ENCODE results near the gene SCYL1. TPM values are rescaled to one million over a fixed set of nuclear protein-coding genes. Genes with fewer than 3 reads are reported as not detected.

SCYL1 gene
- total RNA-seq, 2 donors from 2014 or later: 59.2 to 84.1 TPM

- peak overlapping the region; percentile 66 for H3K4me3 ChIP-seq
- no peak for TF ChIP-seq CTCF (IDR thresholded peaks at IDR 0.05)
- intact Hi-C loops (cut with DNase I): no loop called here
- peaks cover 9% of the 10 kb centered on the region for H3K36me3 ChIP-seq
- H3K27me3 ChIP-seq: no peaks in the 10 kb centered on the region
- H3K27ac ChIP-seq: peak overlapping the region; percentile 99
- no peak for DNase-seq
- H3K9ac ChIP-seq (ENCODE audit: low read depth in 2 of 2, low read length in 2 of 2): peak overlapping the region; percentile 74 to 100
- H3K9me3 ChIP-seq: no peaks in the 10 kb centered on the region
- peaks cover 2% of the 10 kb centered on the region for H3K4me1 ChIP-seq
Measured at GRCh38 chr11:65503368-65503948, 21.4 kb upstream of the SCYL1 start.

GRCh38 chr11:65503949-65504673, 20.8 kb upstream of the SCYL1 start:
- intact Hi-C loops (cut with DNase I): loop anchor here (2.0 kb wide), 1 partner anchor 81 kb away; the partner anchor contains the start of gene NEAT1
- Histone ChIP-seq H3K27me3 (no peaks in the 10 kb centered on the region), H3K4me3 (peak overlapping the region; percentile 66), H3K9me3 (no peaks in the 10 kb centered on the region), H3K4me1 (peaks cover 2% of the 10 kb centered on the region), H3K36me3 (peaks cover 9% of the 10 kb centered on the region), H3K27ac (peak overlapping the region; percentile 99), H3K9ac (ENCODE audit: low read depth in 2 of 2, low read length in 2 of 2) (peak overlapping the region; percentile 75 to 100)
- peak; percentile 10 for TF ChIP-seq CTCF (IDR thresholded peaks at IDR 0.05)
- DNase-seq: no peak

GRCh38 chr11:65504674-65505465, 20.0 kb upstream of the SCYL1 start:
- peaks cover 2% of the 10 kb centered on the region for H3K4me1 ChIP-seq
- H3K9me3 ChIP-seq: no peaks in the 10 kb centered on the region
- DNase-seq: no peak
- peak; percentile 2 for TF ChIP-seq CTCF (IDR thresholded peaks at IDR 0.05)
- intact Hi-C loops (cut with DNase I): loop anchor here (2.0 to 5.0 kb wide), 2 partner anchors 33 to 82 kb away; partner anchors contain the start of gene NEAT1
- peaks cover 9% of the 10 kb centered on the region for H3K36me3 ChIP-seq
- H3K9ac ChIP-seq (ENCODE audit: low read depth in 2 of 2, low read length in 2 of 2): peak overlapping the region; percentile 75 to 100
- H3K27me3 ChIP-seq: no peaks in the 10 kb centered on the region
- peak overlapping the region; percentile 66 for H3K4me3 ChIP-seq
- peak overlapping the region; percentile 99 for H3K27ac ChIP-seq

- H3K4me3 ChIP-seq: peak overlapping the region; percentile 66
- no peaks in the 10 kb centered on the region for H3K9me3 ChIP-seq
- H3K27me3 ChIP-seq: no peaks in the 10 kb centered on the region
- H3K4me1 ChIP-seq: peaks cover 2% of the 10 kb centered on the region
- intact Hi-C loops (cut with DNase I): loop anchor here (2.0 to 5.0 kb wide), 2 partner anchors 33 to 83 kb away; partner anchors contain the start of gene NEAT1
- peak; percentile 65 for DNase-seq
- peaks cover 9% of the 10 kb centered on the region for H3K36me3 ChIP-seq
- no peak for TF ChIP-seq CTCF (IDR thresholded peaks at IDR 0.05)
- H3K9ac ChIP-seq (ENCODE audit: low read depth in 2 of 2, low read length in 2 of 2): peak overlapping the region; percentile 75 to 100
- peak overlapping the region; percentile 99 for H3K27ac ChIP-seq
Measured at GRCh38 chr11:65505466-65506289, 19.2 kb upstream of the SCYL1 start.

Data from colonic mucosa (tissue), 4 donors.